CD14-positive monocyte (primary cell): ENCODE data around the gene STRA6. TPM values are rescaled to one million over a fixed set of nuclear protein-coding genes. Genes with fewer than 3 reads are reported as not detected.

Experiments
- DNase-seq, 3 donors: peaks; one replicate each; pipeline ENCODE4 v3.0.0-alpha.2; 2011 to 2022
- H2AFZ ChIP-seq: 2 replicates; pipeline ENCODE4 v1.6.0; 2012; ENCODE audit warnings: mild to moderate bottlenecking, low read depth, low read length, inconsistent platforms; ENCODE audit not compliant: insufficient read depth, poor library complexity, severe bottlenecking
- H3K27ac ChIP-seq, 2 donors: 1 replicate in 1 of 2; 2 replicates in 1 of 2; pipeline ENCODE4 v1.5.1; 2012 to 2013; ENCODE audit warnings: low read length in 2 of 2, control low read depth in 1 of 2, inconsistent platforms in 1 of 2, low read depth in 1 of 2, mild to moderate bottlenecking in 1 of 2
- H3K27me3 ChIP-seq, 2 donors: one replicate each; pipeline versions ENCODE4 v1.6.0 to v1.6.1; 2011 to 2013; ENCODE audit warnings: low read length in 2 of 2; ENCODE audit not compliant: control insufficient read depth in 2 of 2, insufficient read depth in 2 of 2
- H3K36me3 ChIP-seq, 2 donors: replicated peaks in 1 of 2; 1 replicate in 1 of 2; 2 replicates in 1 of 2; pipeline versions ENCODE4 v1.5.1 to v1.6.1; 2012 to 2013; ENCODE audit warnings: low read length in 2 of 2, control low read depth in 1 of 2, inconsistent platforms in 1 of 2, mild to moderate bottlenecking in 1 of 2; ENCODE audit not compliant: insufficient read depth in 2 of 2, control insufficient read depth in 1 of 2
- H3K4me1 ChIP-seq, 2 donors: 1 replicate in 1 of 2; 2 replicates in 1 of 2; pipeline versions ENCODE4 v1.5.1 to v1.6.1; 2012 to 2013; ENCODE audit warnings: low read length in 2 of 2, control low read depth in 1 of 2, inconsistent platforms in 1 of 2, mild to moderate bottlenecking in 1 of 2, moderate library complexity in 1 of 2; ENCODE audit not compliant: insufficient read depth in 2 of 2, control insufficient read depth in 1 of 2
- H3K4me2 ChIP-seq: replicated peaks from 2 replicates; pipeline ENCODE3; 2012; ENCODE audit warnings: low read length, moderate library complexity, mild to moderate bottlenecking; ENCODE audit not compliant: poor library complexity, severe bottlenecking; ENCODE audit errors: extremely low read depth
- H3K4me3 ChIP-seq, 3 experiments: fragments of 200-600 bp in 1 of 3; sonication (generic) in 1 of 3; replicated peaks in 1 of 3; 1 replicate in 2 of 3; 2 replicates in 1 of 3; pipeline ENCODE4 v1.5.1; 2011 to 2013; ENCODE audit warnings: low read length in 3 of 3, mild to moderate bottlenecking in 3 of 3, control low read depth in 2 of 3, low read depth in 2 of 3, inconsistent platforms in 1 of 3, moderate library complexity in 1 of 3
- H3K79me2 ChIP-seq: 2 replicates; pipeline ENCODE4 v1.6.0; 2012; ENCODE audit warnings: mild to moderate bottlenecking, control low read depth, inconsistent platforms, low read length, moderate library complexity; ENCODE audit not compliant: insufficient read depth
- H3K9ac ChIP-seq: 2 replicates; pipeline ENCODE4 v1.6.0; 2017; ENCODE audit warnings: low read length, mild to moderate bottlenecking; ENCODE audit not compliant: insufficient read depth, poor library complexity, severe bottlenecking
- H3K9me3 ChIP-seq, 2 donors: replicated peaks in 1 of 2; 1 replicate in 1 of 2; 2 replicates in 1 of 2; pipeline versions ENCODE4 v1.5.1 to v1.6.1; 2012 to 2013; ENCODE audit warnings: low read length in 2 of 2, control low read depth in 1 of 2; ENCODE audit not compliant: control insufficient read depth in 1 of 2, insufficient read depth in 1 of 2
- H4K20me1 ChIP-seq: 2 replicates; pipeline ENCODE4 v1.6.0; 2012; ENCODE audit warnings: mild to moderate bottlenecking, low read length, control low read depth, moderate library complexity; ENCODE audit not compliant: insufficient read depth
- H3K27ac Mint-ChIP-seq, 7 donors: one replicate each; pipeline ENCODE4 v1.8.0; 2020; ENCODE audit warnings: mild to moderate bottlenecking in 7 of 7, mixed read lengths in 7 of 7, moderate library complexity in 6 of 7, inconsistent platforms in 2 of 7
- H3K27me3 Mint-ChIP-seq, 3 donors: one replicate each; pipeline ENCODE4 v1.8.0; 2021 to 2022; ENCODE audit warnings: low read depth in 3 of 3, mild to moderate bottlenecking in 3 of 3, mixed read lengths in 3 of 3, moderate library complexity in 3 of 3, inconsistent platforms in 1 of 3
- H3K36me3 Mint-ChIP-seq, 2 donors: one replicate each; pipeline ENCODE4 v1.8.0; 2020; ENCODE audit warnings: mixed read lengths in 2 of 2, inconsistent platforms in 1 of 2, mild to moderate bottlenecking in 1 of 2
- H3K4me1 Mint-ChIP-seq: one replicate; pipeline ENCODE4 v1.8.0; 2020; ENCODE audit warnings: mild to moderate bottlenecking, mixed read lengths
- H3K4me3 Mint-ChIP-seq, 2 donors: one replicate each; pipeline ENCODE4 v1.8.0; 2020; ENCODE audit warnings: mild to moderate bottlenecking in 2 of 2, mixed read lengths in 2 of 2, moderate library complexity in 1 of 2
- H3K9me3 Mint-ChIP-seq, 7 donors: one replicate each; pipeline ENCODE4 v1.8.0; 2020 to 2022; ENCODE audit warnings: mixed read lengths in 7 of 7, mild to moderate bottlenecking in 6 of 7, moderate library complexity in 6 of 7, inconsistent platforms in 2 of 7
- CTCF ChIP-seq: fragments of 200-600 bp; IDR thresholded peaks from one replicate; pipeline ENCODE4 v1.8.0; 2022; ENCODE audit warnings: antibody characterized with exemption, mild to moderate bottlenecking
- WGBS: methylation state at CpG from one replicate; pipeline ENCODE4 v1.1.5; 2013; ENCODE audit warnings: missing lambda C conversion rate; ENCODE audit not compliant: insufficient coverage; 5-methylcytosine and 5-hydroxymethylcytosine counted together
- intact Hi-C, 2 donors: fragments of 100-400 bp; cut with micrococcal nuclease; formaldehyde crosslinking; loops; one replicate each; pipeline versions ENCODE4 v1.15.0 to v1.15.1; 2023
- polyA plus RNA-seq, 3 donors: library from polyadenylated mRNA; depleted of rRNA in 1 of 3; unstranded in 2 of 3; stranded (reverse) in 1 of 3; fragments of 300-500 nt in 2 of 3; fragments of >200 nt in 1 of 3; fragmentation: Illumina TruSeq in 2 of 3; gene quantifications; 1 replicate in 2 of 3; 2 replicates in 1 of 3; pipeline ENCODE4 v1.2.3, GENCODE V29; 2012 to 2021

STRA6 gene
- polyA plus RNA-seq, 3 donors: not detected

GRCh38 chr15:74208901-74209559, 6.4 kb upstream of the STRA6 start:
- Histone ChIP-seq H4K20me1 (no peaks in the 10 kb centered on the region), H3K4me3 (no peak overlapping the region), H3K4me1 (no peaks in the 10 kb centered on the region), H3K9me3 (no peaks in the 10 kb centered on the region), H3K36me3 (no peaks in the 10 kb centered on the region), H2AFZ (no peak overlapping the region), H3K27ac (no peak overlapping the region), H3K4me2 (no peak overlapping the region), H3K27me3 (no peaks in the 10 kb centered on the region), H3K9ac (no peak overlapping the region), H3K79me2 (no peaks in the 10 kb centered on the region)
- intact Hi-C loops: no loop called here
- no peak overlapping the region for H3K27ac Mint-ChIP-seq
- DNase-seq: no peak
- 80% methylated on average over 8 of the region's 11 CpGs for WGBS
- no peaks in the 10 kb centered on the region for H3K9me3 Mint-ChIP-seq
- H3K4me3 Mint-ChIP-seq: no peak overlapping the region
- peaks cover 4 to 14% (median 7%) of the 10 kb centered on the region in 3 donors for H3K27me3 Mint-ChIP-seq
- H3K36me3 Mint-ChIP-seq: no peaks in the 10 kb centered on the region
- H3K4me1 Mint-ChIP-seq: peaks cover 1% of the 10 kb centered on the region
- TF ChIP-seq CTCF: no peak

- no peaks in the 10 kb centered on the region for H3K36me3 Mint-ChIP-seq
- peaks cover 1% of the 10 kb centered on the region for H3K4me1 Mint-ChIP-seq
- no peak for TF ChIP-seq CTCF
- intact Hi-C loops: no loop called here
- no peak for DNase-seq
- no peak overlapping the region for H2AFZ ChIP-seq
- WGBS: 96% methylated on average over 4 of the region's 6 CpGs
- no peaks in the 10 kb centered on the region for H3K79me2 ChIP-seq
- H3K4me3 Mint-ChIP-seq: no peak overlapping the region
- no peaks in the 10 kb centered on the region for H3K9me3 ChIP-seq
- H3K27ac Mint-ChIP-seq: no peak overlapping the region
- H3K27ac ChIP-seq: no peak overlapping the region
- H3K27me3 Mint-ChIP-seq: peaks cover 8 to 15% (median 8%) of the 10 kb centered on the region in 3 donors
- H3K9me3 Mint-ChIP-seq: no peaks in the 10 kb centered on the region
- no peak overlapping the region for H3K9ac ChIP-seq
- no peak overlapping the region for H3K4me2 ChIP-seq
- H3K36me3 ChIP-seq: no peaks in the 10 kb centered on the region
- H3K4me1 ChIP-seq: no peaks in the 10 kb centered on the region
- H4K20me1 ChIP-seq: no peaks in the 10 kb centered on the region
- no peaks in the 10 kb centered on the region for H3K27me3 ChIP-seq
- no peak overlapping the region for H3K4me3 ChIP-seq
Observed at GRCh38 chr15:74208496-74208895, 5.9 kb upstream of the STRA6 start.
